ENCODE results near the gene TRPC4AP.

GRCh38 chr20:35101620-35102019 lies 9.0 kb upstream of the TRPC4AP start:
- TF ChIP-seq, protein P1, sequence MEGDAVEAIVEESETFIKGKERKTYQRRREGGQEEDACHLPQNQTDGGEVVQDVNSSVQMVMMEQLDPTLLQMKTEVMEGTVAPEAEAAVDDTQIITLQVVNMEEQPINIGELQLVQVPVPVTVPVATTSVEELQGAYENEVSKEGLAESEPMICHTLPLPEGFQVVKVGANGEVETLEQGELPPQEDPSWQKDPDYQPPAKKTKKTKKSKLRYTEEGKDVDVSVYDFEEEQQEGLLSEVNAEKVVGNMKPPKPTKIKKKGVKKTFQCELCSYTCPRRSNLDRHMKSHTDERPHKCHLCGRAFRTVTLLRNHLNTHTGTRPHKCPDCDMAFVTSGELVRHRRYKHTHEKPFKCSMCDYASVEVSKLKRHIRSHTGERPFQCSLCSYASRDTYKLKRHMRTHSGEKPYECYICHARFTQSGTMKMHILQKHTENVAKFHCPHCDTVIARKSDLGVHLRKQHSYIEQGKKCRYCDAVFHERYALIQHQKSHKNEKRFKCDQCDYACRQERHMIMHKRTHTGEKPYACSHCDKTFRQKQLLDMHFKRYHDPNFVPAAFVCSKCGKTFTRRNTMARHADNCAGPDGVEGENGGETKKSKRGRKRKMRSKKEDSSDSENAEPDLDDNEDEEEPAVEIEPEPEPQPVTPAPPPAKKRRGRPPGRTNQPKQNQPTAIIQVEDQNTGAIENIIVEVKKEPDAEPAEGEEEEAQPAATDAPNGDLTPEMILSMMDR (IDR thresholded peaks at IDR 0.05 in 4 of 5, conservative IDR thresholded peaks at IDR 0.05 in 1 of 5): no peak
- TF ChIP-seq POLR2A (IDR thresholded peaks at IDR 0.05): no peak

Measured in gastrocnemius medialis (tissue), 4 donors.